AG09309 (cell line): ENCODE measurements around the gene GCKR.

Experiments used
- DNase-seq: peaks from one replicate; pipeline ENCODE4 v3.0.0-alpha.2; 2010; ENCODE audit warnings: low read depth
- H3K4me3 ChIP-seq: 2 replicates; pipeline ENCODE4 v1.5.1; 2011; ENCODE audit warnings: mild to moderate bottlenecking, low read depth, low read length, moderate library complexity; ENCODE audit not compliant: control insufficient read depth
- TF ChIP-seq, protein P1 (sequence below): IDR thresholded peaks from 2 replicates; pipeline ENCODE4 v1.5.1; 2011; ENCODE audit warnings: mild to moderate bottlenecking, low read depth, low read length, inconsistent platforms; ENCODE audit not compliant: insufficient read depth, control insufficient read depth; ENCODE audit errors: missing control alignments

The GCKR gene

DNA sequence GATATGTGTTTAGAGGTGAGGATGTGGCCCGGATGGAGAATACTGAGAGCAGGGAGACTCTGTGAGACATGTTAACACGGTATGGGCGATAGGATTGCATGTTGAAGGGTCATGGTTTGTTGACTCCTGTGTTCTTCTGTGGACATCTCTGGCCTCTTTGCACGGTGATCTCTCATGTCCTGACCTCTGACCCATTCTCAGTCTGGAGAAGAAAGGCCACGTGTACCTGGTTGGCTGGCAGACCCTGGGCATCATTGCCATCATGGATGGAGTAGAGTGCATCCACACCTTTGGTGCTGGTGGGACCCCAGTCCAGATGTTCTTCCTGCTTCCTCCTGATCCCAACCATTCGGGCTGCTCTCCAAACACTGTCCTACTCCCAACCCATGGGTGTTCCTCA lies 9.9 kb downstream of the GCKR start:
- H3K4me3 ChIP-seq: no peak overlapping the region
- TF ChIP-seq, protein P1, sequence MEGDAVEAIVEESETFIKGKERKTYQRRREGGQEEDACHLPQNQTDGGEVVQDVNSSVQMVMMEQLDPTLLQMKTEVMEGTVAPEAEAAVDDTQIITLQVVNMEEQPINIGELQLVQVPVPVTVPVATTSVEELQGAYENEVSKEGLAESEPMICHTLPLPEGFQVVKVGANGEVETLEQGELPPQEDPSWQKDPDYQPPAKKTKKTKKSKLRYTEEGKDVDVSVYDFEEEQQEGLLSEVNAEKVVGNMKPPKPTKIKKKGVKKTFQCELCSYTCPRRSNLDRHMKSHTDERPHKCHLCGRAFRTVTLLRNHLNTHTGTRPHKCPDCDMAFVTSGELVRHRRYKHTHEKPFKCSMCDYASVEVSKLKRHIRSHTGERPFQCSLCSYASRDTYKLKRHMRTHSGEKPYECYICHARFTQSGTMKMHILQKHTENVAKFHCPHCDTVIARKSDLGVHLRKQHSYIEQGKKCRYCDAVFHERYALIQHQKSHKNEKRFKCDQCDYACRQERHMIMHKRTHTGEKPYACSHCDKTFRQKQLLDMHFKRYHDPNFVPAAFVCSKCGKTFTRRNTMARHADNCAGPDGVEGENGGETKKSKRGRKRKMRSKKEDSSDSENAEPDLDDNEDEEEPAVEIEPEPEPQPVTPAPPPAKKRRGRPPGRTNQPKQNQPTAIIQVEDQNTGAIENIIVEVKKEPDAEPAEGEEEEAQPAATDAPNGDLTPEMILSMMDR: no peak
- DNase-seq: no peak

GRCh38 chr2:27507293-27507692 lies 10.7 kb downstream of the GCKR start:
- DNase-seq: no peak
- H3K4me3 ChIP-seq: no peak overlapping the region
- TF ChIP-seq, protein P1: no peak

DNA sequence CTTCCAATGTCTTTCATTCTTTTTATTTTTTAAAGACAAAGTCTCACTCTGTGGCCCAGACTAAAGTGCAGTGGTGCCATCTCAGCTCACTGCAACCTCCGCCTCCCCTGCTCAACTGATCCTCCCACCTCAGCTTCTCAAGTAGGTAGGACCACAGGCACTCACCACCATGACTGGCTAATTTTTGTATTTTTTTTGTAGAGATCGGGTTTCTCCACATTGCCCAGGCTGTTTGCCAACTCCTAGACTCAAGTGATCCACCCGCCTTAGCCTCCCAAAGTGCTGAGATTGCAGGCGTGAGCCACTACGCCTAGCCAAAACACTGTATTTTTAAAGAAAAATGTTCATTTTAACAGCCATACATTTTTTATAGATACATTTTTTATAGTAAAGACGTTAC lies 12.7 kb downstream of the GCKR start:
- no peak overlapping the region for H3K4me3 ChIP-seq
- TF ChIP-seq, protein P1: no peak
- DNase-seq: no peak

DNA sequence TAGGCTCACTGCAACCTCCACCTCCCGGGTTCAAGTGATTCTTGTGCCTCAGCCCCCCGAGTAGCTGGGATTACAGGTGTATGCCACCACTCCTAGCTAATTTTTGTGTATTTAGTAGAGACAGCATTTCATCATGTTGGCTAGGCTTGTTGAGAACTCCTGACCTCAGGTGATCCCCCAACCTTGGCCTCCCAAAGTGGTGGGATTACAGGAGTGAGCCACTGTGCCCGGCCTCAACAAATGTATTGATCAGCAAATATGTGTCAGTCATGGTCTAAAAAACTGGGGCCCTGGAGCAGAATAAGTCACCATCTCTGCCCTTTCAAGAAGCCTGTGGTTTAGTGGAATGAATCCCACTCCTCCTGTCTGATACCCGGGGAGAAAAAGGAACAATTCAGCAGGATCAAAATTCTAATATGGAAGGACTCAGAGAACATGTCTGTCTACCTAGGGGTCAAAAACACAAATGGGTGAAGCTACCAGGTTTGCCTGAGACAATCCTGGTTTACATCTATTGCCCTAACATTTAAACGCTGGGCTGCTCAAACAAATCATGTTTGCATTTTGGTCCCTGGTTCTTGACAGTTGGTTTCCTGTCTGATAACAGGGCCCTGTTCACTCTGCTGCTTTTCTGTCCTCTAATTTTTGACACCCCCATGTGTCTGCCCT lies 21.6 kb downstream of the GCKR start:
- no peak overlapping the region for H3K4me3 ChIP-seq
- no peak for DNase-seq
- TF ChIP-seq, protein P1: no peak

GRCh38 chr2:27518782-27519113 lies 22.1 kb downstream of the GCKR start:
- TF ChIP-seq, protein P1: no peak
- H3K4me3 ChIP-seq: no peak overlapping the region
- DNase-seq: no peak

- no peak for DNase-seq
- TF ChIP-seq, protein P1: no peak
- H3K4me3 ChIP-seq: no peak overlapping the region
Observed at GRCh38 chr2:27520316-27520715, 23.7 kb downstream of the GCKR start.
